NCI-H510A treated with DMSO at 0.1 percent for 48 hours (cell line): ENCODE measurements around the gene PRKAR2B.
"Not testable (repeated sequence)": the region's sequence is repeated elsewhere in the genome, so short reads cannot be mapped to it uniquely, and the experiment has no call there.

ENCODE experiments used
- DNase-seq: peaks from one replicate; lab custom pipeline; 2025; lab: John Stamatoyannopoulos, UW

PRKAR2B gene

GRCh38 chr7:107078517-107078966 is 34.0 kb downstream of the PRKAR2B start:
- DNase-seq = peak; percentile 9

GRCh38 chr7:107079212-107079940 is 34.9 kb downstream of the PRKAR2B start:
- no peak for DNase-seq

- no peak for DNase-seq
Measured at GRCh38 chr7:107080099-107080505, 35.6 kb downstream of the PRKAR2B start.

- DNase-seq = no peak
Measured at GRCh38 chr7:107080533-107080932, 36.0 kb downstream of the PRKAR2B start.

- no peak for DNase-seq
Measured at GRCh38 chr7:107085180-107085579, 40.7 kb downstream of the PRKAR2B start.

GRCh38 chr7:107089627-107090026 is 45.1 kb downstream of the PRKAR2B start:
- no peak for DNase-seq

GRCh38 chr7:107090457-107090856 is 46.0 kb downstream of the PRKAR2B start:
- peak; percentile 5 for DNase-seq

DNA sequence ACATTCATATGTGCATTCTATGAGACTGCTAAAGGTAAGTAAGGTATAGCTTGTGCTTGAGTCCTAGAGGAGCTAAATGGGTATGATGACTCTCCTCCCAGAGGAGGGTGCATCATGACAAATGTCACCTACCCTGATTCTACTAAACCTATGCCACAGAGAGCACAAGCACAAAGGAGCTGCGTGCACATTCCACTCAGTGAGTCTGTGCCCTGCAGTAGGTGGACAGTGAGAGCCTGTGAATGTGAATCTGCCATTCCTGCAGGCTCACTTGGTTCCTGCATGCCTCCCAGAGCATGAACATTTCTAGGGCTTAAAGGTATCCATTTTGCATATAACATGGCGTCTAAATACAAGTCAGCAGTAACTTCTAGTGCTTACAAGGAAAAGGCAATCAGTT is 46.8 kb downstream of the PRKAR2B start:
- no peak for DNase-seq

DNA sequence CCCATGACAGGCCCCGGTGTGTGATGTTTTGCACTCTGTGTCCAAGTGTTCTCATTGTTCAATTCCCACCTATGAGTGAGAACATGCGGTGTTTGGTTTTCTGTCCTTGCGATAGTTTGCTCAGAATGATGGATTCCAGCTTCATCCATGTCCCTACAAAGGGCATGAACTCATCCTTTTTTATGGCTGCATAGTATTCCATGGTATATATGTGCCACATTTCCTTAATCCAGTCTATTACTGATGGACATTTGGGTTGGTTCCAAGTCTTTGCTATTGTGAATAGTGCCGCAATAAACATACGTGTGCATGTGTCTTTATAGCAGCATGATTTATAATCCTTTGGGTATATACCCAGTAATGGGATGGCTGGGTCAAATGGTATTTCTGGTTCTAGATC is 49.2 kb downstream of the PRKAR2B start:
- DNase-seq = not testable (repeated sequence)

GRCh38 chr7:107099154-107099553 is 54.6 kb downstream of the PRKAR2B start:
- not testable (repeated sequence) for DNase-seq

DNA sequence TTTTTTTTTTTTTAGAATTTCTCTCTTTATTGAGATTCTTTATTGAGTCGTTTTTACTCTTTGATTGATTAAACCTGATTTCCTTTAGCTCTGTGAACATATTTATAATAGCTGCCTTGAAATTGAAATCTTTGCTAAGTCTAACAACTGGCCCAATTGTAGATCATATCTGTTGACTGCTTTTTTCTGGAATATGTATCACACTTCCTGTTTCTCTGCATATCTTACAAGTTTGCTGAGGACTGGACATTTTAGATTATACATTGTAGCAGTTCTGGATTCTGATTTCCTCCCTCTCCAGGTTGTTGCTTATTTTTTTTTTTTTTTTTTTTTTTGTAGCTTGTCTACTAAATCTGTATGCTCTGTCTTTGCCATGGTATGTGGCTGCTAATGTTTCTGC is 56.3 kb downstream of the PRKAR2B start:
- DNase-seq = no peak

DNA sequence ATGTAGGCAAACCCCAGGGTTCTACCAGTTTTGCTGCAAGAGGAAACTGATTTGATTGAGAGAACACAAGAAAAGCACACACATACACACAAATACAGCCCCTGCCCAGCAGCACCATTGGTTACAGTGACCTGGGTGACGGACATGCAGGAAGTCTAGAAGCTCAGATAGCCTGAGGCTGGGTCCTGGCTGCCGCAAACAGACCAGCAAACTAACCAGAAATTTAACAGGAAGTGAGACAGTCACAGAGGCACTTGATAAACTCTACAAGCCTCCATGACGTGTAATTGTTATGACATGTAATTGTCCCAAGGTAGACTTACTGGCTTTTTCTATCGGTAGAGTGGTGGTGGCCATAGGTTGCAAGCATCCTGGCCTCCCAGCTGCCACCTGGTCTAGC is 58.9 kb downstream of the PRKAR2B start:
- DNase-seq = no peak

GRCh38 chr7:107104801-107105200 is 60.3 kb downstream of the PRKAR2B start:
- no peak for DNase-seq

DNA sequence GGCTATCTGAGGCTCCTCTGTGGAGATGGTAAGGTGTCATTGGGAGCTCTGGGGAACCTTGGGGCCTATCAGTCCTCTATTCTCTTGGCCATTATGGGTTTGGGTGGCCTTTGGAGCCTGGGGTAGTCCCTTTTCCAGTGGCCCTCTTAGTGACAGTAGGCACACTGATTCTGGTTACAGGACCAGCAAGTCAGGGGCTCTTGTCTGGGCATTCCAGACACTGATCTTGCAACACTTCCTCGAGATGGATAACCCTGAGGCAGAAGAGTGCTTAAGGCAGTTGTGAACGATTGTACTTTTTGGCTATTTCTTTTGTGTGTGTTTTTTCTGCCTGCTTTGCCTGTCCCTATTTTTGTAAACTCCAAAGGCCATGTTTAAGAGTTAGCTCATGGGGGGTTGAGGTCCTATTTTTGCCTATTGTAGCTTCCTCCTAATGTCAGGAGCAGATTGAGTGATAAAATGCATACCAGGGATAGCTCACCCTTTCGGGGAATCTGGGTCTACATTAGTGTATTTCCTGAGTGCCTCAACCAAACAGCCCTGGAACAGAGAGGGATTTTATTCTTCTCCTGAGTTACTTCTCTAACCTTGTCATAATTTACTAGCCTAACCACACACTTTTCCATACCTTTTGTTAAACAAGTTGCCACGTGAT is 61.2 kb downstream of the PRKAR2B start:
- no peak for DNase-seq

- DNase-seq = no peak
Measured at GRCh38 chr7:107108793-107109371, 64.4 kb downstream of the PRKAR2B start.

- no peak for DNase-seq
Measured at GRCh38 chr7:107109955-107110354, 65.5 kb downstream of the PRKAR2B start.

DNA sequence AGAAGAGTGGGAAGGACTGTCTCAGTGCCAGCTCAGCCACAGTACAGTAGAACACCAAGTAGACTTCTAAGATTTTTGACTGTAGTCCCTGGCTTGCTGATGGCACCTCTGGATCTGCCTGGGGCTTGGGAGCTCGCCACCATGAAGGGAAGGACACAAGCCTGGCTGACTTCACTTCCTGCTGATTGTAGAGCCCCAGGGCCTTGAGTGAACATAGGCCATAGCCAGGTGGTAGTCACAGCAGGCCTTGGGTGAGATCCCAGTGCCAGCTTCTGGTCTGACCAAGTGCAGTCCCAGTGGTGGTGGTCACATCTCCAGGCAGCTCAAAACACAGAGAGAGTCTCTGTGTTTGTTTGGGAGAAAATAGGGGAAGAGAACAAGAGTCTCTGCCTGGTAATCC is 66.7 kb downstream of the PRKAR2B start:
- no peak for DNase-seq

- no peak for DNase-seq
Measured at GRCh38 chr7:107113866-107114265, 69.4 kb downstream of the PRKAR2B start.

GRCh38 chr7:107115114-107115513 is 70.6 kb downstream of the PRKAR2B start:
- DNase-seq = no peak

DNA sequence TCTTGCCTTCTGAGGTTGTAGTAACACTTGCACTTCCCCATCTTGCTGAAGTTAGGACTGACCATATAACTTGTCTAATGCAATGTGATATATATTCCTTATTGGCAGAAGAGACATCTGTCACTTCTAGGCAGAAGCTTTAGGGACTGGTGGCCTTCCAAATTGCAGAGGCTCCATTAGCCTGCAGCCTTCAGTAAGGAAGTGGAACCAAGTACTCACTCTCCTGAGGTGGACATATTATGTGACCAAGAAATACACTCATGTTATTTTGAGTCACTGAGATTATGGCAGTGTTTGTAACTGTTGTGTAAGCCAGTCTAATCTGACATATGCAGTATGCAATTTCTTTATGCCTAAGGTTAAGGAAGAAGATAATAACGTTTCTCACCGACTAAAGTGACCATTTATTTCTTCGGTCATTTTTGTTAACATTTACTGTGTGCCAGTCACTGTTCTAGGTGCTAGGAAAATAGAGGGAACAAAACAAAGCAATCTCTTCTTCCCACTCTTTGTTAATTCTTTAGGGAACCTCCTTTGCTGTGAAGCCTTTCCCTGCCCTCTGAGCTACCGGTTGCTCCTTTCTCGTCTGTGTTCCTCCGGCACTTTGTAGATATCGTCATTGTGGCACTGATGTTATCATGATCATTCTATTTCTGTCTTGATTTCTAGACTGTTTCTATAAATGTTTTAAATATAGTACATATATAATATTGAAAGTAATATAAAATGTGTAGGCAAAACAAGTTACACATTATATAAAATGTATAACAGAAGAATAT is 71.4 kb downstream of the PRKAR2B start:
- DNase-seq = no peak

GRCh38 chr7:107118109-107118900 is 73.8 kb downstream of the PRKAR2B start:
- DNase-seq = no peak
